Stimulated activated CD4-positive, alpha-beta T cell treated with anti-CD3 and anti-CD28 coated beads, Interleukin-4, amount 100 ng/mL, for 48 hours (primary cell): ENCODE measurements around the gene ADIPOQ.
"Not testable (repeated sequence)": the region's sequence is repeated elsewhere in the genome, so short reads cannot be mapped to it uniquely, and the experiment has no call there.

Source experiments
- DNase-seq, 2 donors: peaks; one replicate each; pipeline ENCODE4 v3.0.0-alpha.2; 2020; ENCODE audit warnings: low read depth in 2 of 2

The ADIPOQ gene

DNA sequence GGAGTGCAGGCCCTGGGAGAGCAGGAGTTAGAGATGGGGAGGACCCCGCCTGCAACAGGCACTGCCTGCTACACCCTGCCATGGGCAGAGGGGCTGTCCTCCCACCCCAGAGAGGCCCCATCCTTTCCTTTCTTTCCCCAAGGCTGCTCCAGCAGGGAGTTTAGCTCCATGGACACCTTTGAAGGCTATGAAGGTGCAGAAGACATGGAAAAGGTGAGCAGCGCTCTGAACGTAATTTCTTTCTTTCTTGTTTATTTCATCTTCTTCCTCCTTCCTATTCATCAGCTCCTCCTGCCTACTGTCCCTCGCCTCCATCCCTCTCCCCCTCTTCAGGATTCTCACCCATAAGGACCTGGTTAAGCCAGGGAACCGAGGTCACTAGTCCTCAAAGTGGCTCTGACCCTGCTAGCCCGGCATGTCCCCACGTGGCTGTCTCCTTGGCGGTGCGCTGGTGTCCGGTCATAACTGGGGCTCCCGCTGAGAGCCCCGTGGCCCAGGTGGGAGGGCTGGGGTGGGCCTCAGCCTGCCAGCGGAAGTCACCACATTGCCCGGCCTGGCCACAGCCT lies 16.0 kb upstream of the ADIPOQ start:
- DNase-seq = no peak

DNA sequence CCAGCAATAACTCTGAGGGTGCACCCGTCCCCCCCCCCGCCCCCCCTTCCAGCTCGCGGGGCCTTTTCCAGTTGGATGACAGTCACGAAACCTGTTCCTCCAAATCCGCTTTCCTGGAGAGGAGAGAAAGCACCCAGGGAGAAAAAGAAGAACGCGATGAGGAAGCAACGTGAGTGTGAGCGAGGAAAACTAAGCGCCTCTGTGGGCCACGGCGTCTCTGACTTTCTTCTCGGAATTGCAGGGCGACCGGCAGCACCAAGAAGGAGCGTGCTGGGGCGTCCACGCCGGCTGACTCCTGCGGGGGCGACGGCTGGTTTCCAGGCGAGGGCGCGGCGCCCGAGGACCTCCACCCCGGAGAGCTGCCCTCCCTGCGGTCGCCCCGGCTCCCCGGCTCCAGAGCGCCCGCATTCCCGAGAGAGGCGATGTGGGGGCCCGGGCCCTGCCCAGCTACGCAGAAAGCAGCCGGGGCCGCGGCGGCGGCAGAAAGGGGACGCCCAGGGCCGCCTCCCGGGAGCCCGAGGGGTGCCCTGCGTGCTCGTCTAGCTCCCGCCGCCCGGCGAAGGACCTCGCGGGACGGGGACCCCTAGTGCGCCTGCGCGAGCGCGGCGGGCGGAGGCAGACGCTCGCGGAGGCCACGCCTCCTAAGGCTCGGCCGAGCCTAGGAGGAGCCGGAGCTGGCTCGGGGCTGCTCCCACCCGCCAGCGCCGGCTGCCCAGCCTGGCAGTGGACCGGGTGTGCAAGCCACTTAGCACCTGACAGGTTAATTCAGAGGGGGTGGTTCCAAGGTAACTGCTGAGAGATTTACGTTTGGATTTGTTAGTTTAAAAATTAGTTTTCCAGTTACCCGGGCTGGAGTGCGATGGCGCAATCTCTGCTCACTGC lies 15.3 kb upstream of the ADIPOQ start:
- peak; percentile 72 to 80 for DNase-seq

DNA sequence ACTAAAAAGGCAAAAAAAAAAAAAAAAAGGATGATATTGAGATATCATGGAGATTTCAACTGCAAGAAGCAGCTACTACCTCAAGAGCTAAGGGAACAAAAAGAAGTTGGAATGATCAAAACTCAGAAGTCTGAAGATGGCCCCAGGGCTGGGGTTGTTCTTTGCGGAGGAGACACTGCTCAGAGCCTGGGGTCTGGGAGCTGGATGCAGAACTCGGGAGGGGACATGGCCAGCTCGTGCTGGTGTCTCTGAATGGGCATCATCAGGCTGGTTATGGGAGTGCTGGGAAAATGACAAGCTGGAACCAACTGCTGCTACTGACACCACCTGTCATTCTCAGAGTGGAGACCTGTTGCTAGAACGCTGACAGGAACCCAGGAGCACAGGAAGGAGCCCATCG lies 14.2 kb upstream of the ADIPOQ start:
- DNase-seq = no peak

DNA sequence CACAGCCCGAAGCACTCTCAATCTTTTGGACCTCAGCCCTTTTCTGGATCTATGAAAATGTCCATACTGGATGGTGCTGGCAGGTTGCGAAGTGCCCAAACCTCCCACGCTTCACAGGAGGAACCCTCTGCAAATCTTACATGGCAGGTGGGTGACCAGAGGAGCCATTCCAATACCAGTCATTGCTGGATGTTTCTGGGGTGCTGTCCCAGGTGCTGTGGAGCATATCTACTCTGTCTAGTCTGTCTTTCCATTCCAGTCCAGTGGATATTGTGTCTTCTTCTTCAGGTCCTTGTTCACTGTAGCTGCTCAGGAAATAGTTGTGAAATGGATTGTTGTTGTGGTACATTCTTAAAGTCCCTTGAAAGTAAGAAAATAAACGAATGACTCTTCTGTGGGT lies 10.7 kb upstream of the ADIPOQ start:
- no peak for DNase-seq

DNA sequence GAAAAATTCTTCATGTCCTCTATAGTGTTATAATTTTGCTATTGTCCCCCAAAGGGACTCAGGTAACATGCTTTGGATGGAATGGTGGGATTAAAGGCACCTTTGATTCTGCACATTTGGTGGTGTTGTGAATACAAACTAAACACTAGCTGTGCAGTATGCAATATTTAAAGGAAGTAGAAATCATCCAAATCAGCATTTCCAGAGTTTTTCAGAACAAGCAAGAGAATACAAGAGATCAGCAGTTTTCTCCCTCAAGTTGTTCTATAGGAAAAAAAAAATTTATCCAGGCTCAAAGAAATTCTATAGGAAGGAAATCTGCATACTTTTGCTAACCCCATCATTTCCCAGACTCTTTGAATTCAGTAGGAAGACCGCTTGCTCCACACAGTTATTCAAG lies 10.2 kb upstream of the ADIPOQ start:
- DNase-seq = no peak

DNA sequence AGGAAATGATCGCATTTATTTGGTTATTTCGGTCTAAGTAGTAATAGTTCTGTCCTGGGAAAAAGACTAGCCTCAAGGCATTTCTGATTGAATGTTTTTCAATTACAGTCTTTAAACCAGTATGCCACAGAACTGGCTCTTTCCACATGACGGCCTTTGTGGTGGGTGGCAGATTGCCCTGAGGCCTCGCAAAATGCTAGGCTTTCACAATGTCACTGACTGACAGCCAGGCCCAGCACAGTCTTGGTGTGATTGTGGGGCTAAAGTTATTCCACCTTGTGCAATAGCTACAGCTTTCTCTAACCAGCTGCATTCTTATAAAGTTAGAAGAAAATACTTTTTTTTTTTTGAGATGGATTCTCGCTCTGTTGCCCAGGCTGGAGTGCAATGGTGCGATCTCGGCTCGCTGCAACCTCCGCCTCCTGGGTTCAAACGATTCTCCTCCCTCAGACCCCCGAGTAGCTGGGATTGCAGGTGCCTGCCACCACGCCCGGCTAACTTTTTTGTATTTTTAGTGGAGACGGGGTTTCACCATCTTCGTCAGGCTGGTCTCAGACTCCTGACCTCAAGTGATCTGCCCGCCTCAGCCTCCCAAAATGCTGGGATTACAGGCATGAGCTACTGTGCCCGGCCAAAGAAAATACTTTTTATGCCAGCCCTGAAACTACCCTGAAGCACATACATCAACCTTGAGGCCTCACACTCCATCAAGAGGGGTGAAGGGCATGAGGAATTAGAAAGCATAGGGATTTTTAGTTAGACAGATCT lies 2.5 kb upstream of the ADIPOQ start:
- DNase-seq = no peak

DNA sequence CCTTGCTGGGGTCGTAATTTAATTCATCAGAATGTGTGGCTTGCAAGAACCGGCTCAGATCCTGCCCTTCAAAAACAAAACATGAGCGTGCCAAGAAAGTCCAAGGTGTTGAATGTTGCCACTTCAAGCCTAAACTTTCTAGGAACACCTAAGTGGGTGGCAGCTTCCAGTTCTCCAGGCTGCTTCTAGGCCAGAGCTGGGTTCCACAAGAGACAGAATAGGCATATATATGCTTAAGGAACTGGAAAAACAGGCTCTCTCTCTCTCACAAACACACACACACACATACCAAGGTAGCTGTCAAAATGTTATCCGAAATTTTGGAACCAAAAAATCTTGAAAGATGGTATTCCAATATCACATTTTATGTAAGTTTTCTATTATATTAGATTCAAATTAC lies 890 bp upstream of the ADIPOQ start:
- no peak for DNase-seq

DNA sequence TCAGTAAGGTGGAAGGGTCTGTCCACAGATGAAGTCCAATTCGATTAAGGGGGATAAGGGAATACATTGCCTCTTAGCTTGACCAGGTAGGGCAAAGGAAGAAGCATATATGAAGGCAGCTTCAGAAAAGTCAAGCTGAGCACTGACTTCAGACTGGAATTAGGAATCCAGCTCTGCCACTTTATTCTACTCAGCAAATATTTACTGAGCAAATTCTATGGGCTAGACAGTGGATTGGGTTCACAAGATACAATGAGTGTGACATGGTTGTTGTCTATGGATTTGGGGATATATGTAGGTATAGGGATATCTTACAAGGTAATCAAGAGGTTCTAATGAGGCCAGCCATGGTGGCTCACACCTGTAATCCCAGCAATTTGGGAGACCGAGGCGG lies 526 bp downstream of the ADIPOQ start:
- no peak for DNase-seq

DNA sequence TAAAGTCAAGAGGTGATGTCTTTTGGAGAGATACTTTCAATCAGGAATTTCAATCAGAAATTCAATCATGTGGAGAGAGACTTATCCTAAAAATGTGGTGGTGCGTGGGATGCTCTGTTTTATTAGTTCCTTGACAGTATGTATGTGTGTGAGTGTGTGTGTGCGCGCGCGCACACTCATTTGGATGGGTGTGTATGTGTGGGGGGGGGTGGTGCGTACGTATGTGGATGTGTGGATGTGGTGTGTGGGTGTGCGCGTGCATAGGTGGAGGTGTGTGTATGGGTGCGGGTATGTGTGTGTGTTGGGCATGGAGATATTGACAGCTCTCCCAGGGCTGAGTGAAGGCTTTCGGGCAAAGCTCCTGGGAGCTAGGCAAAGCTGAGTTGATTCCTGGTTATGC lies 2.4 kb downstream of the ADIPOQ start:
- no peak for DNase-seq

DNA sequence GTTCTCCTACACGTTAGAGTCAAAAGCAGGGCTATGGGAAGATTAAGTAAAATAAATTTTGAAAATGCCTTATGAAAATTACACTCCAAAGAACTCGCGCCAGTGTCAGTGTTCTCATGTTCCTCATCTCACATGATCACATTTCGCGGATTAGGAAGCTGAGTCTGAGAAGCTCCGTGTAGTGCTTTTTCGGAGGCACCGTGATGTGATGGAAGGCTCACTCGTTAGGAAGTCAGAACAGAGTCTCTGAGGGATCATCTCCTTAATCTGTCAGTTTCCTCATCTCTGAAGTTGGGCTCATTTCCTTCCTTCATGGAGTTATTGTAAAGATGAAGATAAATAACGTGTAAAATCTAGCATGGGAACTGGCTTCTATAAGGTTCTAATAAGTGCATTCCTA lies 3.2 kb downstream of the ADIPOQ start:
- DNase-seq = no peak

DNA sequence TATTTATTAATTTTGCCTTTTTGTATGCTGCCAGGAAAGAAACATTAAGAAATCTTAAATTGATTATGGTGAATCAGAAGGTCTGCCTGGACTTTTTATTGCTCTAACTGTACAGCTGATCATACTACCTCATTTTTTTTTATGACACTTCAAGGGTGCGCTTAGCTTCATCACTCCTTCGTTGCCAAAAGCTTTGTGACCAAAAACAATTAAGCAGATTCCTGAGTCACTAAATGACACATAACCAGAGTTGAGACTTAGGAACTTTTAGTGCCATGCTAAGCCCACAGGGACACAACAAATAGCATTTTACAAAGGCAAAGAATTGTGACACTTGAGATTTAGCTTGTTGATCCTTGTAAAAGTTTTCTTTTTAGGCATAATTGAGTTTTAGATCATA lies 4.9 kb downstream of the ADIPOQ start:
- DNase-seq = no peak

DNA sequence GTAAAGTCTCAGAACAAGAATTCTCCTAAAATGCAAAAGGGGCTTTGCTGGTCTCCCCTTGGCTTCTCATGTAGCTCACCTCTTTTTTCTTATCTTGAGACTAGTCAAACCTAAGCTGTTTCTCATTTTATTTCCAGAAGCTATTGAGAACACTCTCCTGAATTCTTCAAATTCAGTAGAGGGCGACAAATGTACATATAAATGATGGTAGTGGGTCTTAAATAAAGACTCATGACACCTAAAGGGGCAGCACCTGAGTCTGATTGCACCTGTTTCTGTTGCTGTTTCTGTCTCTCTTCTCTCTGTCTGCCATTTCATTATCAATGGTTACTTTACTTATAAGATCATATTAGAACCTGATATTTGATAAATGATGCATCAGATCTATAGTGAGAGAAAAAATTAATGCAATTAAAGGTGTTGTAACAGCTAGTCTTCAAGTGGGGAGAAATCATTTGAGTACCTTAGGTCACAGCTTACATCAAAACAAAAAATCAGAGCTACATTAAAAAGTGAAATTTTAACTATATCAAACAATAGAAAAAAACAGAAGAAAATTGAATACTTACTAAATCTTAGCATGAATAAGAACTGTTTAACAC lies 7.0 kb downstream of the ADIPOQ start:
- DNase-seq = no peak

DNA sequence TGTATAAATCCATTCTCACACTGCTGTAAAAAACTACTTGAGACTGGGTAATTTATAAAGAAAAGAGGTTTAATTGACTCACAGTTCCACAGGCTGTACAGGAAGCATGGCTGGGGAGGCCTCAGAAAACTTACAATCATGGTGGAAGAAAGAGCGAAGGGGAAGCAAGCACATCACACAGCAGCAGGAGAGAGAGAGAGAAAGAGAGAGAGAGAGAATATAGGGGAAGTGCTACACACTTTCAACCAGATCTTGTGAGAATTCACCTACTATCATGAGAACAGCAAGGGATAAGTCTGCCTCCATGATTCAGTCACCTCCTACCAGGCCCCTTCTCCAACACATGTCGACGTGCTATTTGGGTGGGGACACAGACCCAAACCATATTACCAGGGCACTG lies 9.3 kb downstream of the ADIPOQ start:
- not testable (repeated sequence) for DNase-seq

DNA sequence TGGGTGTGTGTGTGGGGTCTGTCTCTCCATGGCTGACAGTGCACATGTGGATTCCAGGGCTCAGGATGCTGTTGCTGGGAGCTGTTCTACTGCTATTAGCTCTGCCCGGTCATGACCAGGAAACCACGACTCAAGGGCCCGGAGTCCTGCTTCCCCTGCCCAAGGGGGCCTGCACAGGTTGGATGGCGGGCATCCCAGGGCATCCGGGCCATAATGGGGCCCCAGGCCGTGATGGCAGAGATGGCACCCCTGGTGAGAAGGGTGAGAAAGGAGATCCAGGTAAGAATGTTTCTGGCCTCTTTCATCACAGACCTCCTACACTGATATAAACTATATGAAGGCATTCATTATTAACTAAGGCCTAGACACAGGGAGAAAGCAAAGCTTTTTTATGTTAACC lies 10.5 kb downstream of the ADIPOQ start:
- no peak for DNase-seq

DNA sequence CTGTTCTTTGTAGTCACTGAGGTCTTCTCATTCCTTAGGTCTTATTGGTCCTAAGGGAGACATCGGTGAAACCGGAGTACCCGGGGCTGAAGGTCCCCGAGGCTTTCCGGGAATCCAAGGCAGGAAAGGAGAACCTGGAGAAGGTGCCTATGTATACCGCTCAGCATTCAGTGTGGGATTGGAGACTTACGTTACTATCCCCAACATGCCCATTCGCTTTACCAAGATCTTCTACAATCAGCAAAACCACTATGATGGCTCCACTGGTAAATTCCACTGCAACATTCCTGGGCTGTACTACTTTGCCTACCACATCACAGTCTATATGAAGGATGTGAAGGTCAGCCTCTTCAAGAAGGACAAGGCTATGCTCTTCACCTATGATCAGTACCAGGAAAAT lies 11.6 kb downstream of the ADIPOQ start:
- DNase-seq = no peak

DNA sequence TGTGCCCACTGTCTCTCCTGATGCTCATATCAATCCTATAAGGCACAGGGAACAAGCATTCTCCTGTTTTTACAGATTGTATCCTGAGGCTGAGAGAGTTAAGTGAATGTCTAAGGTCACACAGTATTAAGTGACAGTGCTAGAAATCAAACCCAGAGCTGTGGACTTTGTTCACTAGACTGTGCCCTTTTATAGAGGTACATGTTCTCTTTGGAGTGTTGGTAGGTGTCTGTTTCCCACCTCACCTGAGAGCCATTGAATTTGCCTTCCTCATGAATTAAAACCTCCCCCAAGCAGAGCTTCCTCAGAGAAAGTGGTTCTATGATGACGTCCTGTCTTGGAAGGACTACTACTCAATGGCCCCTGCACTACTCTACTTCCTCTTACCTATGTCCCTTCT lies 12.4 kb downstream of the ADIPOQ start:
- no peak for DNase-seq

DNA sequence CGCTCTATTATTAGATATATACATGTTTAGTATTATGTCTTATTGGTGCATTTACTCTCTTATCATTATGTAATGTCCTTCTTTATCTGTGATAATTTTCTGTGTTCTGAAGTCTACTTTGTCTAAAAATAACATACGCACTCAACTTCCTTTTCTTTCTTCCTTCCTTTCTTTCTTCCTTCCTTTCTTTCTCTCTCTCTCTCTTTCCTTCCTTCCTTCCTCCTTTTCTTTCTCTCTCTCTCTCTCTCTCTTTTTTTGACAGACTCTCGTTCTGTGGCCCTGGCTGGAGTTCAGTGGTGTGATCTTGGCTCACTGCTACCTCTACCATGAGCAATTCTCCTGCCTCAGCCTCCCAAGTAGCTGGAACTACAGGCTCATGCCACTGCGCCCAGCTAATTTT lies 15.2 kb downstream of the ADIPOQ start:
- no peak for DNase-seq

DNA sequence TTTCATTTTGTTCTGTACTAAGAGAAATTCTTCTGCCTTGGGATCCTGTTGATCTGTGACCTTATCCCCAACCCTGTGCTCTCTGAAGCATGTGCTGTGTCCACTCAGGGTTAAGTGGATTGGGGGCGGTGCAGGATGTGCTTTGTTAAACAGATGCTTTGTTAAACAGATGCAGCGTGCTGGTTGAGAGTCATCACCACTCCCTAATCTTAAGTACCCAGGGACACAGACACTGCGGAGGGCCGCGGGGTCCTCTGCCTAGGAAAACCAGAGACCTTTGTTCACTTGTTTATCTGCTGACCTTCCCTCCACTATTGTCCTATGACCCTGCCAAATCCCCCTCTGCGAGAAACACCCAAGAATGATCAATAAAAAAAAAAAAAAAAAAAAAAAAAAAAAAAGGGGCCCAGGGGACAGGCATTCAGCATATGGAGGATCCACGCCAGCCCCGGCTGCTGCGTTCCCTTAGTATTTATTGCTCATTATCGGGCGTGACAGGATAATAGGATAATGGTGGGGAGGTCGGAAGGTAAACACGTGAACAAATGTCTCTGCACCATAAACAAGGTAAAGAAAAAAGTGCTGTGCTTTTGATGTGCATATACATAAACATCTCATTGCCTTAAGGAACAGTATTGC lies 22.8 kb downstream of the ADIPOQ start:
- not testable (repeated sequence) for DNase-seq

DNA sequence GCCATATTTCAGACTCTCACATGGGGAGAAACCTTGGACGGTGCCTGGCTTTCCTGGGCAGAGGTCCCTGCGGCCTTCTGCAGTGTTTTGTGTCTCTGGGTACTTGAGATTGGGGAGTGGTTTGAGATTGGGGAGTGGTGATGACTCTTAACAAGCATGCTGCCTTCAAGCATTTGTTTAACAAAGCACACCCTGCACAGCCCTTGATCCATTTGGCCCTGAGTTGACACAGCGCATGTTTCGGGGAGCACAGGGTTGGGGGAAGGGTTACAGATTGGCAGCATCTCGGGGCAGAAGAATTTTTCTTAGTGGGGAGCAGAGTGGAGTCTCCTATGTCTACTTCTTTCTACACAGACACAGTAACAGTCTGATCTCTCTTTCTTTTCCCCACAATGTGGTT lies 23.6 kb downstream of the ADIPOQ start:
- DNase-seq = not testable (repeated sequence)

DNA sequence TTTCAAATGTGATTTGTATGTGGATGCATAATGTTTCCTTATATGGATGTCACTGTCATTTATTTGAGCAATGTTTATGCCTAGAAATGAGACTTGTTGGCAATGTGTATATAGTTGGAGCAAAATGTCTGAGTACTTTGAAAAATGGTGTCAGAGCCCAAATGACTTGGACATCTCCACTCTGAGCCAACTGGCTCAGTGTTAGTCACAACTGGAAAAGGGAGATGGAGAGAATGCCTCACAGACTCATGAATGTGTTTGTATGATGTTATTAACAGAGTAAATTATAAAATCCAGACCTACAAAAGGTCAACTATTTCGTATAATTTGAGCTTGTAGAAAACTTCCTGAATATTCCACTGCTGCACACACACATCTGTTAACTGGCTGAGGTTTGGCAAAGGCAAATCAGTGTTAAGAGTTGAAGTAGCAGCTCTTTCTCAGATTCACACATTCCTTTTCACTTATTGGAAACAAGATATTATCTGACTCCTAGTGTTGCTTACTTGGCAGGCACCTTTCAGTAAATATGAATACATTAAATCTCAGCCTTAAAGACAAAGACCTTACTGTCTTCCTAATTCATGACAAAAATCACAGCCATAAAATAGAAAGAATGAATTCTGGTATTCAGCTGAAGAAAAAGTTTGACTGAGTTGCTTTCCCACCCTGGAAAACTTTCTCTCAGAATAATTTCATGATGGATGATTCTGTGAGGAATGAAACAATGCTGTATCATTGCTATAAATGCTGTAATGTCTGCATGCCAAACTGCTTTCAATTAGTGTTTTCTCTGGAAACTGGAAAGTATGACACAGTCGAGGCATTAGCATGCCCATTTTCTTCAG lies 27.0 kb downstream of the ADIPOQ start:
- no peak for DNase-seq
